SK-MEL-5 (cell line): Measurements from ENCODE around the gene CDC25C. TPM values are rescaled to one million over a fixed set of nuclear protein-coding genes. Genes with fewer than 3 reads are reported as not detected.
"Not testable (repeated sequence)": the region's sequence is repeated elsewhere in the genome, so short reads cannot be mapped to it uniquely, and the experiment has no call there.

Experiments
- DNase-seq: peaks from one replicate; pipeline ENCODE4 v3.0.0-alpha.2; 2016; ENCODE audit warnings: low read depth, low spot score
- in situ Hi-C: cut with HindIII; loops from 2 replicates; pipeline ENCODE4 v1.10.0; 2016; ENCODE audit warnings: low sequenced_read_pairs, high pct_unique_total_duplicates, low pct_unique_long_range_greater_than_20kb
- total RNA-seq: library from RNA; depleted of rRNA; stranded (reverse); fragments of >200 nt; shearing (Covaris generic); gene quantifications from 2 replicates; pipeline ENCODE4 v1.2.3, GENCODE V29; 2014

The CDC25C gene
- total RNA-seq, 1 experiment from 2014 or later: 9.0 TPM

- DNase-seq: no peak
- in situ Hi-C loops: no loop called here
These were observed 19.5 kb upstream of the CDC25C start for GRCh38 chr5:138351056-138351455.

GRCh38 chr5:138350563-138350890 lies 18.9 kb upstream of the CDC25C start:
- in situ Hi-C loops: no loop called here
- DNase-seq: no peak

- in situ Hi-C loops: no loop called here
- no peak for DNase-seq
These were observed 18.4 kb upstream of the CDC25C start for GRCh38 chr5:138349852-138350562.

- DNase-seq: no peak
- in situ Hi-C loops: no loop called here
These were observed 15.3 kb upstream of the CDC25C start for GRCh38 chr5:138346889-138347288.

- in situ Hi-C loops: no loop called here
- no peak for DNase-seq
These were observed 13.5 kb upstream of the CDC25C start for GRCh38 chr5:138344887-138345622.

GRCh38 chr5:138340008-138340407 lies 8.4 kb upstream of the CDC25C start:
- in situ Hi-C loops: no loop called here
- no peak for DNase-seq

- in situ Hi-C loops: no loop called here
- no peak for DNase-seq
These were observed 7.9 kb upstream of the CDC25C start for GRCh38 chr5:138339464-138339863.

- no peak for DNase-seq
- in situ Hi-C loops: no loop called here
These were observed 7.5 kb upstream of the CDC25C start for GRCh38 chr5:138339091-138339456.

GRCh38 chr5:138338411-138339090 lies 6.9 kb upstream of the CDC25C start:
- in situ Hi-C loops: no loop called here
- DNase-seq: no peak

GRCh38 chr5:138337685-138338410 lies 6.2 kb upstream of the CDC25C start, which contains the start of gene FAM53C:
Gene FAM53C (plus strand): TSS chr5:138338266. CDS start chr5:138341336, 3,070 bp downstream.
- in situ Hi-C loops: no loop called here
- DNase-seq: peak; percentile 89

- no peak for DNase-seq
- in situ Hi-C loops: no loop called here
These were observed 5.5 kb upstream of the CDC25C start for GRCh38 chr5:138336952-138337684.

- no peak for DNase-seq
- in situ Hi-C loops: no loop called here
These were observed 3.4 kb upstream of the CDC25C start for GRCh38 chr5:138334867-138335447.

- DNase-seq: no peak
- in situ Hi-C loops: no loop called here
These were observed 673 bp downstream of the CDC25C start for GRCh38 chr5:138330813-138331448.

- in situ Hi-C loops, DNase-seq: not testable (repeated sequence)
These were observed 13.4 kb downstream of the CDC25C start for GRCh38 chr5:138318211-138318610.

- in situ Hi-C loops: no loop called here
- DNase-seq: peak; percentile 20
These were observed 15.2 kb downstream of the CDC25C start for GRCh38 chr5:138316355-138316754.

GRCh38 chr5:138315751-138316278 lies 15.8 kb downstream of the CDC25C start:
- in situ Hi-C loops: no loop called here
- DNase-seq: no peak
